Transverse colon (tissue), 4 donors: Measurements from ENCODE around the gene PC. TPM values are rescaled to one million over a fixed set of nuclear protein-coding genes. Genes with fewer than 3 reads are reported as not detected.

Source experiments
- DNase-seq: peaks from one replicate; pipeline ENCODE4 v3.0.0-alpha.2; 2019
- H3K27ac ChIP-seq, 4 donors: fragments of 200-600 bp; sonication (generic); 2 replicates each; pipeline ENCODE4 v1.5.1; 2016 to 2018; ENCODE audit warnings: inconsistent platforms in 4 of 4
- H3K27me3 ChIP-seq: fragments of 200-600 bp; sonication (generic); 2 replicates; pipeline ENCODE4 v1.5.1; 2017; ENCODE audit warnings: inconsistent platforms
- H3K36me3 ChIP-seq, 4 donors: fragments of 200-600 bp; sonication (generic); 2 replicates each; pipeline ENCODE4 v1.5.1; 2017 to 2019; ENCODE audit warnings: inconsistent platforms in 4 of 4
- H3K4me1 ChIP-seq, 4 donors: fragments of 200-600 bp; sonication (generic); 2 replicates each; pipeline ENCODE4 v1.5.1; 2017 to 2020; ENCODE audit warnings: inconsistent platforms in 4 of 4
- H3K4me3 ChIP-seq, 4 donors: fragments of 200-600 bp; sonication (generic); 1 replicate in 1 of 4; 2 replicates in 3 of 4; pipeline versions ENCODE4 v1.5.1 to v1.6.1; 2017 to 2019; ENCODE audit warnings: inconsistent platforms in 4 of 4
- H3K9me3 ChIP-seq, 2 donors: fragments of 200-600 bp; sonication (generic); 2 replicates each; pipeline ENCODE4 v1.5.1; 2017 to 2019; ENCODE audit warnings: inconsistent platforms in 2 of 2
- EP300 ChIP-seq: sonication (generic); formaldehyde crosslinking; IDR thresholded peaks from one replicate; pipeline ENCODE4 v1.6.1; 2017; ENCODE audit warnings: antibody characterized with exemption, low read depth
- POLR2A ChIP-seq: fragments of 450-650 bp; IDR thresholded peaks from one replicate; pipeline ENCODE4 v1.6.1; 2016; ENCODE audit warnings: antibody characterized with exemption, mild to moderate bottlenecking, moderate library complexity
- POLR2AphosphoS5 ChIP-seq, 3 donors: sonication (generic); formaldehyde crosslinking; IDR thresholded peaks; one replicate each; pipeline ENCODE4 v1.6.1; 2016; ENCODE audit warnings: antibody characterized with exemption in 3 of 3
- WGBS, 2 donors: methylation state at CpG; one replicate each; pipeline ENCODE4 v1.1.5; 2018; ENCODE audit warnings: low coverage in 1 of 2; 5-methylcytosine and 5-hydroxymethylcytosine counted together
- in situ Hi-C, 4 donors: fragments of 200-750 bp; cut with MboI; loops; one replicate each; pipeline versions ENCODE4 v1.15.0 to v1.15.1; 2017; ENCODE audit warnings: low sequenced_read_pairs in 3 of 4, low pct_ligation_motif_present in 1 of 4, low pct_unique_long_range_greater_than_20kb in 1 of 4
- intact Hi-C: fragments of 100-400 bp; cut with DNase I; formaldehyde crosslinking; loops from one replicate; pipeline ENCODE4 v1.15.1; 2023; ENCODE audit warnings: low total_unique reads
- total RNA-seq, 4 donors: library from RNA; depleted of rRNA; stranded (reverse); fragments of >200 nt; gene quantifications; one replicate each; pipeline ENCODE4 v1.1.0, GENCODE V29; 2016
- TF ChIP-seq, protein P1 (sequence below), 5 experiments: fragments of 200-600 bp in 3 of 5; fragments of 450-650 bp in 2 of 5; sonication (generic) in 3 of 5; IDR thresholded peaks; 1 replicate in 2 of 5; 2 replicates in 3 of 5; pipeline ENCODE4 v1.5.1; 2016 to 2017; ENCODE audit warnings: antibody characterized with exemption in 5 of 5, inconsistent platforms in 3 of 5, mild to moderate bottlenecking in 2 of 5, moderate library complexity in 1 of 5

PC gene
- total RNA-seq, 4 donors from 2014 or later: 14.9 to 246 (median 38.1) TPM

DNA sequence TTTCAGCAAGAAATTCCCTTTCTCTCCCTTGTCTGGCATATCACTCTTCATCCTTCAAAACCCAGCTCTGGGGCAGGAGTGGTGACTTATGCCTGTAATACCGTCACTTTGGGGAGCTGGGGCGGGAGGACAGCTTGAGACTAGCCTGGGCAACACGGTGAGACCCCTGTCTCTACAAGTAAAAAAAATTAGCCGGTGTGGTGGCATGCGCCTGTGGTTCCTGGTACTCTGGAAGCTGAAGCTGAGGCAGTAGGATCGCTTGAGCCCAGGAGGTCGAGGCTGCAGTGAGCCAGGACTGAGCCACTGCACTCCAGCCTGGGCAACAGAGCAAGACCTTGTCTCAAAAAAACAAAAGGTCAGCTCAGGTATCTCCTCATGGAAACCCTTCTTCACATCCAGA, 116.3 kb downstream of the PC start:
- peak overlapping the region; percentile 97 to 99 (median 99) for H3K27ac ChIP-seq
- peak overlapping the region in 3 of 4 donors; percentile 88 to 98 (median 94) for H3K4me3 ChIP-seq
- H3K36me3 ChIP-seq: no peaks in the 10 kb centered on the region
- H3K4me1 ChIP-seq: peaks cover 18 to 39% (median 24%) of the 10 kb centered on the region in 4 donors
- in situ Hi-C loops (loop anchor here in 2 of 4 donors (25.0 kb wide), 2 partner anchors 280 to 430 kb away; partner anchors contain the start of genes CTSF (in 1 of the 2) and NPAS4 (in 1 of the 2)), intact Hi-C loops (no loop called here)
- TF ChIP-seq, protein P1, sequence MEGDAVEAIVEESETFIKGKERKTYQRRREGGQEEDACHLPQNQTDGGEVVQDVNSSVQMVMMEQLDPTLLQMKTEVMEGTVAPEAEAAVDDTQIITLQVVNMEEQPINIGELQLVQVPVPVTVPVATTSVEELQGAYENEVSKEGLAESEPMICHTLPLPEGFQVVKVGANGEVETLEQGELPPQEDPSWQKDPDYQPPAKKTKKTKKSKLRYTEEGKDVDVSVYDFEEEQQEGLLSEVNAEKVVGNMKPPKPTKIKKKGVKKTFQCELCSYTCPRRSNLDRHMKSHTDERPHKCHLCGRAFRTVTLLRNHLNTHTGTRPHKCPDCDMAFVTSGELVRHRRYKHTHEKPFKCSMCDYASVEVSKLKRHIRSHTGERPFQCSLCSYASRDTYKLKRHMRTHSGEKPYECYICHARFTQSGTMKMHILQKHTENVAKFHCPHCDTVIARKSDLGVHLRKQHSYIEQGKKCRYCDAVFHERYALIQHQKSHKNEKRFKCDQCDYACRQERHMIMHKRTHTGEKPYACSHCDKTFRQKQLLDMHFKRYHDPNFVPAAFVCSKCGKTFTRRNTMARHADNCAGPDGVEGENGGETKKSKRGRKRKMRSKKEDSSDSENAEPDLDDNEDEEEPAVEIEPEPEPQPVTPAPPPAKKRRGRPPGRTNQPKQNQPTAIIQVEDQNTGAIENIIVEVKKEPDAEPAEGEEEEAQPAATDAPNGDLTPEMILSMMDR (IDR thresholded peaks at IDR 0.05): no peak
- TF ChIP-seq EP300: no peak
- TF ChIP-seq POLR2A: no peak
- no peak for TF ChIP-seq POLR2AphosphoS5 (IDR thresholded peaks at IDR 0.05)
- H3K27me3 ChIP-seq: no peaks in the 10 kb centered on the region
- WGBS, 2 donors: 81% methylated on average over 7 of the region's 7 CpGs; no CpG with 5 or more reads in 1 of the 2 donors
- DNase-seq: no peak
- H3K9me3 ChIP-seq: no peaks in the 10 kb centered on the region

DNA sequence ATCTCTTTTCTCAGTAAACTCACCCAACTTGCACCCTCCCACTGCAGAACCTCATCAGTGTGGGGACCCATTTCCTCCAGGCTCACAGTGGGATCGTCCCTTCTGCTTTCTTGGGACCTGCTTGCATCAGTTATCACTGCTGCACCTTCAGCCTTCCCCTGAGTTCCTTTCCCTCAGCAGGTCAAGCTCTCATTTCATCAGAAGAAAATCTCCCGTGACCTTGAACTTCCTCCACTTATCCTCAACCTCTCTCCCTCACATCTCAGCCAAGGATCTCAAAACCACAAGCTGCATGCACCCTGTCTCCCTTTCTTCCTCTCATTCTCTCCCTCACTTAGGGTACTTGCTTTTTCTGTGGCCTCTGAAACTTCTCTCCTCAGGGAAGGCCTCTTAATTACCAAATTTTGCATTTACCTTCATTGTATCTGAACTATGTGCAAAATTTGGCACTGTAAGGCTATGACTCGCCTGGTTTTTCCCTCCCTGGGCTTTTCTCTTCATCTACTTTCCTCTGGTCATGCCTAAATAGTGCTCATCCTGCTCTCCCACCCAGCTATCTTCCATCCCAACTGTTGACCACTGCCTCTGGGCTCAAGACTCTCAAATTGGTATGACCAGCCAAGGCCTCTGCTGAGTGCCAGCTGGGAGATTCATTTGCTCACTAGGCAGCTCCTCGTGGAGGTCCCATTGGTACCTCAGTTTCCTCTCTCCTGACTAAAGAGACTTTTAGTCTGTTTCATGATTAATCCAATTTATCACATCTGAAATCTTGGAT, 117.7 kb downstream of the PC start:
- no peaks in the 10 kb centered on the region for H3K9me3 ChIP-seq
- no peak overlapping the region for H3K4me3 ChIP-seq
- 81 to 89% methylated on average over 4 of the region's 4 CpGs for WGBS, 2 donors
- TF ChIP-seq, protein P1 (IDR thresholded peaks at IDR 0.05): no peak
- TF ChIP-seq POLR2AphosphoS5 (IDR thresholded peaks at IDR 0.05) (no peak), EP300 (no peak), POLR2A (no peak)
- H3K4me1 ChIP-seq: peaks cover 18 to 39% (median 24%) of the 10 kb centered on the region in 4 donors
- H3K36me3 ChIP-seq: no peaks in the 10 kb centered on the region
- no peaks in the 10 kb centered on the region for H3K27me3 ChIP-seq
- in situ Hi-C loops (loop anchor here in 2 of 4 donors (25.0 kb wide), 2 partner anchors 278 to 428 kb away; partner anchors contain the start of genes CTSF (in 1 of the 2) and NPAS4 (in 1 of the 2)), intact Hi-C loops (no loop called here)
- no peak overlapping the region for H3K27ac ChIP-seq
- no peak for DNase-seq

DNA sequence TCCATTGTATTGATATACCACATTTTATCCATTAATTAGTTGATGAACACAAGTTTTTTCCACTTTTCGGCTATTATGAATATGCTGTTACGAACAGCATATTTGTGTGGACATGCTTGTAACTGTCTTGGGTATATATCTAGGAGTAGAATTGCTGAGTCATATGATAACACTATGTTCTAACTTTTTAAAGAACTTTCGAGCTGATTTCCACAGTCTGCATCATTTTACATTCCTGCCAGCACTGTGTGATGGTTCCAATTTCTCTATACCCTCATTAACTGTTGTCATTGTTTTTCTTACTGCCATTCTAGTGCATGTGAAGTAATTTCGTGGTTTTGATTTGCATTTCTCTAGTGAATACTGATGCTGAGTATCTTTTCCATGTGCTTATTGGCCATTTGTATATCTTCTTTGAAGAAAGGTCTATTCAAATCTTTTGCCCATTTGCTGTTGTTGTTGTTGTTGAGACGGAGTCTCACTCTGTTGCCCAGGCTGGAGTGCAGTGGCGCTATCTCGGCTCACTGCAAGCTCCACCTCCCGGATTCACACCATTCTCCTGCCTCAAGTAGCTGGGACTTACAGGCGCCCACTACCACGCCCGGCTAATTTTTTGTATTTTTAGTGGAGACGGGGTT, 122.3 kb downstream of the PC start:
- no peak for DNase-seq
- H3K4me3 ChIP-seq: no peak overlapping the region
- in situ Hi-C loops (loop anchor here (10.0 to 25.0 kb wide), 4 partner anchors 141 to 424 kb away; partner anchors contain the start of genes CTSF (in 1 of the 4) and NPAS4 (in 1 of the 4)), intact Hi-C loops (loop anchor here (10.0 kb wide), 1 partner anchor 281 kb away; no protein-coding TSS in a partner anchor)
- H3K27me3 ChIP-seq: no peaks in the 10 kb centered on the region
- 89% methylated on average over 8 to 12 of the region's 12 CpGs for WGBS, 2 donors
- H3K36me3 ChIP-seq: no peaks in the 10 kb centered on the region
- no peak overlapping the region for H3K27ac ChIP-seq
- TF ChIP-seq POLR2AphosphoS5 (IDR thresholded peaks at IDR 0.05) (no peak), EP300 (no peak), POLR2A (no peak)
- TF ChIP-seq, protein P1 (IDR thresholded peaks at IDR 0.05): no peak
- H3K4me1 ChIP-seq: peaks cover 0 to 10% (median 0%) of the 10 kb centered on the region in 4 donors
- H3K9me3 ChIP-seq: no peaks in the 10 kb centered on the region

DNA sequence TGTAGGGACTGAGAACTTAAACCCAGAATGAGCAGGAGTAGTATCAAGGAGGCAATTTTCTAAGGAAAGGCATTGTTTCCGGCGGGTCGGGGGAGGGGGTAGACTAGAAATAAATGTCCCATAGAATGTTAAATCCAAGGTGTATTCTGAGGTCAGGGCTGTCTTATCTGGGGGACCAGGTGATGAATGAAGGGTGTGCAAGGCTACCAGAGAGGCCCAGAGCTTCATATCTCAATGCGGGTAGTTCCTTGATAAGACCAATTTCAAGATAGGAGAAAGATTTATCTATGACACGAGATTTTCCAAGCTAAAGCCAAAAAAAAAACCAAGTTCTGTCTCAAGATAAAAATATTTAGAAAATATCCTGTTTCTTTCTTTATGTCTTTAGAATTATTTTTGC, 123.2 kb downstream of the PC start:
- no peak overlapping the region for H3K27ac ChIP-seq
- no peaks in the 10 kb centered on the region for H3K9me3 ChIP-seq
- H3K27me3 ChIP-seq: no peaks in the 10 kb centered on the region
- no peak for DNase-seq
- WGBS, 2 donors: 81 to 82% methylated on average over 2 to 5 of the region's 5 CpGs
- intact Hi-C loops (loop anchor here (5.0 to 10.0 kb wide), 2 partner anchors 138 to 280 kb away; no protein-coding TSS in a partner anchor), in situ Hi-C loops (loop anchor here (5.0 to 25.0 kb wide), 6 partner anchors 138 to 423 kb away; partner anchors contain the start of genes CTSF (in 1 of the 4) and NPAS4 (in 1 of the 4))
- TF ChIP-seq POLR2A: no peak
- TF ChIP-seq, protein P1 (IDR thresholded peaks at IDR 0.05): no peak
- no peak for TF ChIP-seq EP300
- no peak for TF ChIP-seq POLR2AphosphoS5 (IDR thresholded peaks at IDR 0.05)
- H3K36me3 ChIP-seq: no peaks in the 10 kb centered on the region
- H3K4me3 ChIP-seq: no peak overlapping the region
- H3K4me1 ChIP-seq: peaks cover 0 to 2% (median 0%) of the 10 kb centered on the region in 4 donors
